Measurements from ENCODE around the gene OR2D2.

DNA sequence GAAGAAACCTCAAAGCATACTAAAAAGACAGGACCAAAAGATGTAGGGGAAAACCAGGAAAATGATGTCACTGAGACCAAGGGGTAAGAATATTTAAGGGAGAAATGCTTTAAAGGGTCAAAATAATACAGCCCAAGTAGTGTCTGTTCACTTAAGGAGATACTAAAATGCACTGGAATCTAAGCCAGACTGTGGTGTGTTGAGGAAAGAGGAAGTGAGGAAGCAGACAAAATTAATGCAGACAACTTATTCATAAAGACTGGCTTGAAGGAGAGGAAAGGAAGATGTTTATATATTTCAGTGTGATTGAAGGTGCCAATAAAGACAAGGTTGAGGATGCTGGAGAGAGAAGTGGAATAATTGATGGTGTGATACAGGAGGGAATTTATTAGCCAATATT is 49.7 kb upstream of the OR2D2 start:
- TF ChIP-seq POLR2A (IDR thresholded peaks at IDR 0.05; ENCODE audit: low read depth) (no peak), POLR2AphosphoS5 (IDR thresholded peaks at IDR 0.05) (no peak), EP300 (IDR thresholded peaks at IDR 0.05) (no peak)
- TF ChIP-seq, protein P1, sequence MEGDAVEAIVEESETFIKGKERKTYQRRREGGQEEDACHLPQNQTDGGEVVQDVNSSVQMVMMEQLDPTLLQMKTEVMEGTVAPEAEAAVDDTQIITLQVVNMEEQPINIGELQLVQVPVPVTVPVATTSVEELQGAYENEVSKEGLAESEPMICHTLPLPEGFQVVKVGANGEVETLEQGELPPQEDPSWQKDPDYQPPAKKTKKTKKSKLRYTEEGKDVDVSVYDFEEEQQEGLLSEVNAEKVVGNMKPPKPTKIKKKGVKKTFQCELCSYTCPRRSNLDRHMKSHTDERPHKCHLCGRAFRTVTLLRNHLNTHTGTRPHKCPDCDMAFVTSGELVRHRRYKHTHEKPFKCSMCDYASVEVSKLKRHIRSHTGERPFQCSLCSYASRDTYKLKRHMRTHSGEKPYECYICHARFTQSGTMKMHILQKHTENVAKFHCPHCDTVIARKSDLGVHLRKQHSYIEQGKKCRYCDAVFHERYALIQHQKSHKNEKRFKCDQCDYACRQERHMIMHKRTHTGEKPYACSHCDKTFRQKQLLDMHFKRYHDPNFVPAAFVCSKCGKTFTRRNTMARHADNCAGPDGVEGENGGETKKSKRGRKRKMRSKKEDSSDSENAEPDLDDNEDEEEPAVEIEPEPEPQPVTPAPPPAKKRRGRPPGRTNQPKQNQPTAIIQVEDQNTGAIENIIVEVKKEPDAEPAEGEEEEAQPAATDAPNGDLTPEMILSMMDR (IDR thresholded peaks at IDR 0.05), result no peak
